CD4-positive, alpha-beta T cell treated with Interleukin-6 for 4 hours (primary cell): ENCODE data around the gene NYNRIN.

ENCODE experiments used
- DNase-seq: peaks from one replicate; pipeline ENCODE4 v3.0.0-alpha.2; 2020; ENCODE audit warnings: mixed read lengths

NYNRIN gene

GRCh38 chr14:24463017-24463883 is 64.4 kb downstream of the NYNRIN start:
- DNase-seq = no peak

GRCh38 chr14:24463884-24464785 is 65.3 kb downstream of the NYNRIN start:
- DNase-seq = no peak

GRCh38 chr14:24465368-24465767 is 66.6 kb downstream of the NYNRIN start:
- peak; percentile 44 for DNase-seq

- no peak for DNase-seq
Measured at GRCh38 chr14:24465805-24466204, 67.0 kb downstream of the NYNRIN start.
